Heart right ventricle (tissue), 16 donors: ENCODE results near the gene SPO11. TPM values are rescaled to one million over a fixed set of nuclear protein-coding genes. Genes with fewer than 3 reads are reported as not detected.
A peak's percentile ranks its signal among the peaks of the same experiment; 100 is the strongest.

ENCODE experiments used
- ATAC-seq, 8 donors: fragments of 200-7000 bp; cut with Tn5 transposase; one replicate each; pipeline ENCODE4 v1.9.1; 2020; ENCODE audit warnings: mild to moderate bottlenecking in 8 of 8, moderate library complexity in 8 of 8, moderate number of reproducible peaks in 1 of 8
- DNase-seq, 2 donors: peaks; one replicate each; pipeline ENCODE4 v3.0.0-alpha.2; 2020
- H3K27ac ChIP-seq, 10 donors: fragments of 200-600 bp; sonication (generic) in 2 of 10; one replicate each; pipeline versions ENCODE4 v1.5.0 to v1.8.0; 2020 to 2022; ENCODE audit warnings: mild to moderate bottlenecking in 3 of 10
- H3K27me3 ChIP-seq, 7 donors: fragments of 200-600 bp; one replicate each; pipeline ENCODE4 v1.8.0; 2021 to 2022; ENCODE audit warnings: mild to moderate bottlenecking in 2 of 7
- H3K36me3 ChIP-seq, 9 donors: fragments of 200-600 bp; sonication (generic) in 1 of 9; one replicate each; pipeline versions ENCODE4 v1.5.0 to v1.8.0; 2020 to 2022; ENCODE audit warnings: mild to moderate bottlenecking in 2 of 9
- H3K4me1 ChIP-seq, 9 donors: fragments of 200-600 bp; sonication (generic) in 1 of 9; one replicate each; pipeline versions ENCODE4 v1.5.0 to v1.8.0; 2020 to 2022; ENCODE audit warnings: mild to moderate bottlenecking in 4 of 9
- H3K4me3 ChIP-seq, 10 donors: fragments of 200-600 bp; sonication (generic) in 2 of 10; one replicate each; pipeline versions ENCODE4 v1.5.0 to v1.8.0; 2020 to 2022; ENCODE audit warnings: mild to moderate bottlenecking in 7 of 10, moderate library complexity in 2 of 10
- H3K9me3 ChIP-seq, 11 donors: fragments of 200-600 bp in 10 of 11; sonication (generic) in 2 of 11; one replicate each; pipeline versions ENCODE4 v1.5.0 to v1.8.0; 2013 to 2022; ENCODE audit warnings: mild to moderate bottlenecking in 2 of 11, control low read depth in 1 of 11, moderate library complexity in 1 of 11
- CTCF ChIP-seq, 9 donors: fragments of 200-600 bp; sonication (generic) in 2 of 9; IDR thresholded peaks; one replicate each; pipeline versions ENCODE4 v1.5.0 to v1.8.0; 2021 to 2022; ENCODE audit warnings: antibody characterized with exemption in 9 of 9, mild to moderate bottlenecking in 5 of 9, moderate library complexity in 1 of 9
- WGBS, 2 donors: extraction: QIAGEN DNeasy Blood & Tissue Kit; methylation state at CpG; one replicate each; pipeline ENCODE4 v1.1.7; 2013; ENCODE audit warnings: inconsistent platforms in 1 of 2; 5-methylcytosine and 5-hydroxymethylcytosine counted together
- intact Hi-C, 10 donors: fragments of 100-400 bp; cut with DNase I; formaldehyde crosslinking; loops; one replicate each; pipeline versions ENCODE4 v1.11.1 to v1.14.2; 2022
- polyA plus RNA-seq, 2 donors: library from polyadenylated mRNA; stranded (reverse); fragments of 200-250 nt; gene quantifications; one replicate each; pipeline ENCODE4 v1.2.3, GENCODE V29; 2013
- total RNA-seq, 10 donors: library from RNA; stranded (reverse); fragmentation: NEBNext Ultra II Directional in 3 of 10; extraction: Animal tissue kit (Norgen Biotek cat#: 25700) in 3 of 10; gene quantifications; one replicate each; pipeline versions ENCODE4 v1.2.1 to v1.2.4, GENCODE V29; 2021 to 2023
- donor health status: Arrhythmogenic right ventricular cardiomyopathy.
- donor health status: ischemic (EF 13 %, LVEDD 7.1; RV severe dilation, severe dysfunction).
- donor health status: healthy with polysubstance abuse.
- donor health status: DM: no; HTN: yes; CAD: no.
- donor health status: DM: no; HTN: no; CAD: no.
- donor health status: ischemic (EF 25% LVEDD 6.9; RV normal size, moderate dysfunction).
- donor health status: ischemic (EF 25% LVEDD 5.7; RV mildly dilated, moderate dysfunction).
- donor health status: healthy.
- donor health status: DM: yes; HTN: yes; CAD: no.
- donor health status: Ischemic cardiomyopathy.
- donor health status: ischemic (EF 35%, LVEDD 5.7; RV mildly dilated, moderate dysfunction).
- donor health status: nonischemic (EF 11% LVEDD 7.7; RV severe dilation, severe dysfunction).
- donor health status: DM: yes; HTN: yes; CAD: no.
- donor health status: PGD.
- donor health status: ischemic (EF 29% LVEDD 5.4; RV normal size, mild dysfunction).
- donor health status: nonischemic (EF 23%, LVEDD 6.1; RV moderate dilation, normal function).

The SPO11 gene
- total and polyA plus RNA-seq, 12 donors: not detected

GRCh38 chr20:57370316-57370715 is 40.7 kb downstream of the SPO11 start:
- Histone ChIP-seq H3K27ac (no peak overlapping the region), H3K36me3 (peaks cover 0 to 100% (median 22%) of the 10 kb centered on the region in 9 donors), H3K27me3 (no peaks in the 10 kb centered on the region), H3K4me3 (no peak overlapping the region), H3K9me3 (no peaks in the 10 kb centered on the region), H3K4me1 (peaks cover 0 to 15% (median 10%) of the 10 kb centered on the region in 9 donors)
- DNase-seq (no peak), ATAC-seq (no peak)
- intact Hi-C loops: loop anchor here in 2 of 10 donors (10.0 kb wide), 1 partner anchor 224 kb away; no protein-coding TSS in a partner anchor
- 95% methylated on average over 9 of the region's 9 CpGs for WGBS, 2 donors
- TF ChIP-seq CTCF (IDR thresholded peaks at IDR 0.05): no peak

GRCh38 chr20:57371363-57371762 is 41.8 kb downstream of the SPO11 start:
- Histone ChIP-seq H3K4me1 (peaks cover 0 to 23% (median 12%) of the 10 kb centered on the region in 9 donors), H3K4me3 (no peak overlapping the region), H3K36me3 (peaks cover 0 to 99% (median 22%) of the 10 kb centered on the region in 9 donors), H3K27me3 (no peaks in the 10 kb centered on the region), H3K27ac (no peak overlapping the region), H3K9me3 (no peaks in the 10 kb centered on the region)
- TF ChIP-seq CTCF (IDR thresholded peaks at IDR 0.05): no peak
- no peak for DNase-seq
- no peak for ATAC-seq
- WGBS, 2 donors: 90 to 91% methylated on average over 4 of the region's 4 CpGs
- intact Hi-C loops: loop anchor here in 2 of 10 donors (10.0 kb wide), 1 partner anchor 223 kb away; no protein-coding TSS in a partner anchor

GRCh38 chr20:57372157-57372556 is 42.6 kb downstream of the SPO11 start:
- intact Hi-C loops: loop anchor here in 2 of 10 donors (10.0 kb wide), 1 partner anchor 223 kb away; no protein-coding TSS in a partner anchor
- Histone ChIP-seq H3K4me1 (peaks cover 0 to 25% (median 12%) of the 10 kb centered on the region in 9 donors), H3K36me3 (peaks cover 0 to 99% (median 22%) of the 10 kb centered on the region in 9 donors), H3K27ac (no peak overlapping the region), H3K27me3 (no peaks in the 10 kb centered on the region), H3K9me3 (no peaks in the 10 kb centered on the region), H3K4me3 (no peak overlapping the region)
- DNase-seq (no peak), ATAC-seq (no peak)
- 64 to 68% methylated on average over 9 of the region's 9 CpGs for WGBS, 2 donors
- TF ChIP-seq CTCF (IDR thresholded peaks at IDR 0.05): no peak

- Histone ChIP-seq H3K36me3 (peaks cover 0 to 99% (median 22%) of the 10 kb centered on the region in 9 donors), H3K4me3 (no peak overlapping the region), H3K27me3 (no peaks in the 10 kb centered on the region), H3K27ac (no peak overlapping the region), H3K4me1 (peaks cover 0 to 25% (median 12%) of the 10 kb centered on the region in 9 donors), H3K9me3 (no peaks in the 10 kb centered on the region)
- WGBS, 2 donors: 87 to 89% methylated on average over 25 of the region's 25 CpGs
- no peak for TF ChIP-seq CTCF (IDR thresholded peaks at IDR 0.05)
- intact Hi-C loops: loop anchor here in 2 of 10 donors (10.0 kb wide), 1 partner anchor 222 kb away; no protein-coding TSS in a partner anchor
- peak in 1 of 8 donors; percentile 27 for ATAC-seq
- no peak for DNase-seq
These were observed 43.2 kb downstream of the SPO11 start for GRCh38 chr20:57372581-57373350.
